ENCODE results near the gene SH3GL1.

DNA sequence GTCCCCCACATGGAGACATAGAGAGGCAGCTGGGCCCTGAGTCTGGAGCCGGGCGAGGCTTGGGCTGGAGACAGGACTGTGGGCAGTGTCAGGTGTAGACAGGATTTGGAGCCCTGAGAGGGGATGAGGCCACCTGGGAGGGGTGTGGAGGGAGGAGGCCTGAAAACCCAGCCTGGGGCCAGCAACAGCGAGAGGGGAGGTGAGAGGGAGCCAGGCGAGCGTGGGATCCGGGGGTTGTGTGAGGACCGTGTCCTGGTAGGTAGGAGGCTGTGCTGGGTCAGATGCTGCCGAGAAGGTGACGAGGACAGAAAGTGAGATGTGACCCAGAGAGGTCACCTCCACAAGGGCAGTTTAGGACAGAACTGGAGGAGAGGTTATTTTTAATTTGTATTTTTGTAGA is 49.6 kb downstream of the SH3GL1 start:
- TF ChIP-seq POLR2A (IDR thresholded peaks at IDR 0.05) = no peak
- TF ChIP-seq, protein P1, sequence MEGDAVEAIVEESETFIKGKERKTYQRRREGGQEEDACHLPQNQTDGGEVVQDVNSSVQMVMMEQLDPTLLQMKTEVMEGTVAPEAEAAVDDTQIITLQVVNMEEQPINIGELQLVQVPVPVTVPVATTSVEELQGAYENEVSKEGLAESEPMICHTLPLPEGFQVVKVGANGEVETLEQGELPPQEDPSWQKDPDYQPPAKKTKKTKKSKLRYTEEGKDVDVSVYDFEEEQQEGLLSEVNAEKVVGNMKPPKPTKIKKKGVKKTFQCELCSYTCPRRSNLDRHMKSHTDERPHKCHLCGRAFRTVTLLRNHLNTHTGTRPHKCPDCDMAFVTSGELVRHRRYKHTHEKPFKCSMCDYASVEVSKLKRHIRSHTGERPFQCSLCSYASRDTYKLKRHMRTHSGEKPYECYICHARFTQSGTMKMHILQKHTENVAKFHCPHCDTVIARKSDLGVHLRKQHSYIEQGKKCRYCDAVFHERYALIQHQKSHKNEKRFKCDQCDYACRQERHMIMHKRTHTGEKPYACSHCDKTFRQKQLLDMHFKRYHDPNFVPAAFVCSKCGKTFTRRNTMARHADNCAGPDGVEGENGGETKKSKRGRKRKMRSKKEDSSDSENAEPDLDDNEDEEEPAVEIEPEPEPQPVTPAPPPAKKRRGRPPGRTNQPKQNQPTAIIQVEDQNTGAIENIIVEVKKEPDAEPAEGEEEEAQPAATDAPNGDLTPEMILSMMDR (IDR thresholded peaks at IDR 0.05) = no peak
- TF ChIP-seq POLR2AphosphoS5 (IDR thresholded peaks at IDR 0.05; ENCODE audit: insufficient read depth in 1 of 2, low read depth in 1 of 2) = no peak
